Ovary (tissue), 9 donors: Measurements from ENCODE around the gene NKAIN4. TPM values are rescaled to one million over a fixed set of nuclear protein-coding genes. Genes with fewer than 3 reads are reported as not detected.

ENCODE experiments used
- DNase-seq, 5 donors: peaks; one replicate each; pipeline ENCODE4 v3.0.0-alpha.2; 2019 to 2020
- H3K27ac ChIP-seq, 2 donors: fragments of 200-600 bp; one replicate each; pipeline versions ENCODE4 v1.5.1 to v1.8.0; 2019 to 2022
- H3K27me3 ChIP-seq: fragments of 200-600 bp; one replicate; pipeline ENCODE4 v1.8.0; 2022
- H3K36me3 ChIP-seq: fragments of 200-600 bp; sonication (generic); one replicate; pipeline ENCODE4 v1.5.1; 2019
- H3K4me1 ChIP-seq: one replicate; pipeline ENCODE4 v1.8.1; 2013; ENCODE audit warnings: mild to moderate bottlenecking, moderate library complexity; ENCODE audit not compliant: insufficient read depth
- H3K4me3 ChIP-seq: fragments of 200-600 bp; sonication (generic); one replicate; pipeline ENCODE4 v1.5.1; 2017
- H3K9me3 ChIP-seq, 2 donors: fragments of 200-600 bp in 1 of 2; sonication (generic) in 1 of 2; one replicate each; pipeline versions ENCODE4 v1.5.1 to v1.8.1; 2013 to 2019; ENCODE audit warnings: mild to moderate bottlenecking in 1 of 2, moderate library complexity in 1 of 2
- EP300 ChIP-seq: sonication (generic); formaldehyde crosslinking; IDR thresholded peaks from one replicate; pipeline ENCODE4 v1.6.1; 2017; ENCODE audit warnings: antibody characterized with exemption
- POLR2A ChIP-seq: fragments of 450-650 bp; IDR thresholded peaks from one replicate; pipeline ENCODE4 v1.6.1; 2017; ENCODE audit warnings: antibody characterized with exemption, mild to moderate bottlenecking, moderate library complexity
- WGBS, 3 donors: extraction: QIAGEN DNeasy Blood & Tissue Kit in 1 of 3; methylation state at CpG; one replicate each; pipeline versions ENCODE4 v1.1.5 to v1.1.7; 2013 to 2017; 5-methylcytosine and 5-hydroxymethylcytosine counted together
- intact Hi-C, 4 donors: fragments of 100-400 bp; cut with DNase I; formaldehyde crosslinking; loops; one replicate each; pipeline versions ENCODE4 v1.11.0 to v1.15.1; 2022 to 2023
- polyA plus RNA-seq, 2 donors: library from polyadenylated mRNA; stranded (reverse); fragments of 200-250 nt in 1 of 2; fragments of 350-450 nt in 1 of 2; fragmentation: Illumina TruSeq in 1 of 2; extraction: RNeasy Lipid Tissue Mini Kit (QIAGEN cat#74804) in 1 of 2; gene quantifications; one replicate each; pipeline ENCODE4 v1.2.3, GENCODE V29; 2013 to 2014
- total RNA-seq, 7 donors: library from RNA; depleted of rRNA in 2 of 7; stranded (reverse); fragments of >200 nt in 2 of 7; fragmentation: NEBNext Ultra II Directional in 3 of 7; extraction: Animal tissue kit (Norgen Biotek cat#: 25700) in 3 of 7; gene quantifications; one replicate each; pipeline versions ENCODE4 v1.1.0 to v1.2.4, GENCODE V29; 2016 to 2023
- TF ChIP-seq, protein P1 (sequence below), 3 donors: fragments of 450-650 bp in 2 of 3; fragments of 200-600 bp in 1 of 3; IDR thresholded peaks; one replicate each; pipeline versions ENCODE4 v1.5.1 to v1.8.0; 2016 to 2022; ENCODE audit warnings: antibody characterized with exemption in 3 of 3, mild to moderate bottlenecking in 1 of 3
- donor health status: DM: no; HTN: no; CAD: no; lungs with moderate emphysema.
- donor health status: DM: no; HTN: no; CAD: no.
- donor health status: Bipolar disorder and iron deficiency.
- donor health status: DM: yes; HTN: yes; CAD: no.
- donor health status: DM: no; HTN: no; CAD: no.
- donor health status: DM: yes; HTN: yes; CAD: no.

NKAIN4 gene
- total and polyA plus RNA-seq, 9 donors: 0.18 to 0.24 TPM; not detected in 7

DNA sequence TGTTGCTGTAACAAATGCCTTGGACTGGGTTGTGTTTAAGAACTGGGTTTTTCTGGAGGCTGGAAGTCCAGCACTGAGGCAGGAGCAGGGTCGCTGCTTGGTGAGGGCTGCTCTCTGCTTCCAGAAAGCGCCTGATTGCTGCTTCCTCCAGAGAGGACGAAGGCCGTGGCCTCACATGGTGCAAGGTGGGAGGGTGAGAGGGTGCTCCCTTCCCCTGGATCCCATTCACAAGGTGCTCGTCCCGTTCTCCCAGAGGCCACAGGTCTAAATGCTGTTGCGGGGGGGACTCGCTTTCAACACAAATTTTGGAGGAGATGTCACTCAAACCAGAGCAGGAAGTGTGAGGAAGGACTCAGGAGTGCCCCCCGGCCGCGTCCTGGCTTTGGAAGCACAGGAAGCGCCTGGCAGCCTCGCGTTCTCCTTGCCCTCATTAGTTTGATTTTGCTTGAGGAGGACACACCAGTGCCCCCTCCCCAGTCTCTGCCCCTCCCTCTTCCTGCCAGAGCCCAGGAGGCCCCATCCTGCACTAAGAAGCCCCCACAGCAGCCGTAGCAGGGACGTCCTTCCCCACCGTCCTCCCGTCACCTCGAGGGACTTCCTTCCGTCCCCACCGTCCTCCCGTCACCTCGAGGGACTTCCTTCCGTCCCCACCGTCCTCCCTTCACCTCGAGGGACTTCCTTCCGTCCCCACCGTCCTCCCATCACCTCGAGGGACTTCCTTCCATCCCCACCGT lies 7.7 kb upstream of the NKAIN4 start:
- Histone ChIP-seq H3K4me3 (no peak overlapping the region), H3K27ac (no peak overlapping the region), H3K9me3 (no peaks in the 10 kb centered on the region), H3K4me1 (no peaks in the 10 kb centered on the region), H3K36me3 (no peaks in the 10 kb centered on the region), H3K27me3 (no peaks in the 10 kb centered on the region)
- WGBS, 3 donors: 43 to 49% (median 48%) methylated on average over 30 of the region's 30 CpGs
- intact Hi-C loops: no loop called here
- TF ChIP-seq, protein P1, sequence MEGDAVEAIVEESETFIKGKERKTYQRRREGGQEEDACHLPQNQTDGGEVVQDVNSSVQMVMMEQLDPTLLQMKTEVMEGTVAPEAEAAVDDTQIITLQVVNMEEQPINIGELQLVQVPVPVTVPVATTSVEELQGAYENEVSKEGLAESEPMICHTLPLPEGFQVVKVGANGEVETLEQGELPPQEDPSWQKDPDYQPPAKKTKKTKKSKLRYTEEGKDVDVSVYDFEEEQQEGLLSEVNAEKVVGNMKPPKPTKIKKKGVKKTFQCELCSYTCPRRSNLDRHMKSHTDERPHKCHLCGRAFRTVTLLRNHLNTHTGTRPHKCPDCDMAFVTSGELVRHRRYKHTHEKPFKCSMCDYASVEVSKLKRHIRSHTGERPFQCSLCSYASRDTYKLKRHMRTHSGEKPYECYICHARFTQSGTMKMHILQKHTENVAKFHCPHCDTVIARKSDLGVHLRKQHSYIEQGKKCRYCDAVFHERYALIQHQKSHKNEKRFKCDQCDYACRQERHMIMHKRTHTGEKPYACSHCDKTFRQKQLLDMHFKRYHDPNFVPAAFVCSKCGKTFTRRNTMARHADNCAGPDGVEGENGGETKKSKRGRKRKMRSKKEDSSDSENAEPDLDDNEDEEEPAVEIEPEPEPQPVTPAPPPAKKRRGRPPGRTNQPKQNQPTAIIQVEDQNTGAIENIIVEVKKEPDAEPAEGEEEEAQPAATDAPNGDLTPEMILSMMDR (IDR thresholded peaks at IDR 0.05): no peak
- TF ChIP-seq POLR2A: no peak
- DNase-seq: no peak

DNA sequence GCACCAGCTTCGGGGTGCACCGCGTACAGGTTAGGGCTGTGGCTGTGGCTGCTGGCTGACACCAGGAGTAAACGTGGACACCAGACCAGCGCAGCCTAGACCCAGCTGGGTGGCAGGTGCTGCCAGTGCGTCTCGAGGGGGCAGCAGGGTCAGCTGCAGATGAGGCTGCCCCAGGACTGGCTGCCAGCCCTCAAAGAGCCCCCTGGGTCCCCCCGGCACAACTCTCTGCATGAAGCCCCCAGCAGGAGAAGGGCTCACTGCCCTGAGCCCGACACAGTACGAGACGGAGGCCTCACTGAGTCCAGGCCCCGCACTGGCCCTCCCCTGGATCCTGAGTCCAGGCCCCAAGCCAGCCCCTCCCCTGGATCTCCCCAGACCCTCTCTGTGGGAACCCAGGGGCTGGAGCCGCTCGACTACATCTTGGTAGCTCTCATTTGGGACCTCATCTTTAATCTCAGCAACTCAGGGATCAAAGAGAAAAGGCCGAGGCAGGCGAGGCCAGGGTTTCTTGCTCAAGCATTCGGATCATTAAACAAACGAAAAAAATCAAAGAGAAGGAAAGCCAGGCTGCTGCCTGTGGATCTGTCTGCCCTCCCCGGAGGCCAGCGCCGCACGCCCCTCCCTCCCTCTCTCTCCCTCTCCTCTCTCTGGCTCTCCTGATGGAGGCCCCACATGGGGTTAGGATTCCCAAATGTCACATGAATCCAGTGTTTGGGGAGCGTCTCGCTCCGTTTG lies 7.0 kb upstream of the NKAIN4 start:
- TF ChIP-seq POLR2A (no peak), EP300 (no peak)
- TF ChIP-seq, protein P1 (IDR thresholded peaks at IDR 0.05): no peak
- no peaks in the 10 kb centered on the region for H3K9me3 ChIP-seq
- WGBS, 3 donors: 19 to 23% (median 21%) methylated on average over 22 to 25 of the region's 25 CpGs
- H3K4me1 ChIP-seq: no peaks in the 10 kb centered on the region
- intact Hi-C loops: no loop called here
- no peak overlapping the region for H3K4me3 ChIP-seq
- H3K27ac ChIP-seq: no peak overlapping the region
- no peaks in the 10 kb centered on the region for H3K36me3 ChIP-seq
- no peaks in the 10 kb centered on the region for H3K27me3 ChIP-seq
- DNase-seq: no peak

DNA sequence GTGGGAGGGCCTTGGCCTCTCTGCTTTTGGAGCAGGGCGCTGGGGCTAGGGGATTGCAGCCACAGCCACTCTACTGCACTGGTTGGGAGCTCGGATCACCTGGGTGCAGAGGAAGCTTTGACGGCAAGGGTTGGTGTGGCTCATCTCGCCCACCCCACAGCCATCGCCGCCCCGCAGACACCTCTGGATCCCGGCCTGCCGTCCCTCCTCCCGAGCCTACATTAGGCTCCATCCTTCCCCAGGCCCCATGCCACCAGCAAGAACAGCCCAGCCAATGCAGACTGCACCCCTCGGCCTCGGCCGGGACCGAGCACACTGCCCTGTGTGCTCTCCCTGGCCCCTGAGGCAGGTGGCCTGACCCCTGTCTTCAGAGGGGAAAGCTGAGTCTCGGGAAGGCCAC lies 6.3 kb upstream of the NKAIN4 start:
- no peak overlapping the region for H3K4me3 ChIP-seq
- DNase-seq: no peak
- WGBS, 3 donors: 70 to 77% (median 77%) methylated on average over 15 of the region's 15 CpGs
- no peaks in the 10 kb centered on the region for H3K36me3 ChIP-seq
- TF ChIP-seq EP300 (no peak), POLR2A (no peak)
- TF ChIP-seq, protein P1 (IDR thresholded peaks at IDR 0.05): no peak
- H3K27ac ChIP-seq: no peak overlapping the region
- H3K9me3 ChIP-seq: no peaks in the 10 kb centered on the region
- no peaks in the 10 kb centered on the region for H3K4me1 ChIP-seq
- H3K27me3 ChIP-seq: no peaks in the 10 kb centered on the region
- intact Hi-C loops: no loop called here

DNA sequence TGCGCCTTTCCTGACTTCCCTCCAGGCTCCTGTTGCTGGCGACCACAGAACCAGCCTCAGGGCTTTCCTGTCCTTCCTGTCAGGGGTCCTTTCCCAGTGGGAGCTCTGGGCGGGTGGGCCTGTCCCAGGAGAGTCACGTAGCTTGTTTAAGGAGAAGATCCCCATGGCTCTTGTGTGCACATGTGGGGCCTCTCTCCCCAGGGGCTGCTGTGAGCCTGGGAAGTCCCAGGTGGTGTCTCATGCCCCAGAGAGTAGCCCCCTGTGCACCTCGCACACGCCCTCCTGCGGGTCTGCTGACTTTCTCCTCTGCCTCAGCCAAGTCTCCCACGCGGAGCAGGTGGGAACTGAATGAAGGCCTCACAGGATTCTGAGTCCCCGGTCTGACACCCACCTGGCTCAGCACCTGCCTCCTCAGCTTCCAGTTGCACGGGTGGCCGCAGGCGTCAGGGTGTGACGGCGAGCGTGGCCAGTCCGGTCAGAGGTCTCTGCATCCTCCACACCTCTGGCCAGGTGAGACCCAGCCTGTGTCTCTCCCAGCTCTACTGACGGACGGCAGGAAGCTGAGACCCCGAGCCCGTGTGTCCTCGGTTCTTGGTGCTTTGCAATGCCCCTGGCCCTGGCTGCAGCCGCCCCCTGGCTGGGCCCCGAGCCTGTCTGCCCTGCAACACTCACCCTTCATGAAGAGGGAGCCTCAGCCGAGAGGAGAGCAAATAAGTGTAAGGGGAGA lies 5.6 kb upstream of the NKAIN4 start:
- 69 to 83% (median 74%) methylated on average over 23 to 25 of the region's 25 CpGs for whole genome bisulfite sequencing, 3 donors
- Histone ChIP-seq H3K9me3 (no peaks in the 10 kb centered on the region), H3K4me1 (no peaks in the 10 kb centered on the region), H3K4me3 (no peak overlapping the region), H3K36me3 (no peaks in the 10 kb centered on the region), H3K27me3 (no peaks in the 10 kb centered on the region), H3K27ac (no peak overlapping the region)
- TF ChIP-seq, protein P1 (IDR thresholded peaks at IDR 0.05): no peak
- TF ChIP-seq EP300 (no peak), POLR2A (no peak)
- no peak for DNase-seq
- intact Hi-C loops: no loop called here
